Smooth muscle cell (in vitro differentiated cells): ENCODE results near the gene ZFHX3. TPM values are rescaled to one million over a fixed set of nuclear protein-coding genes. Genes with fewer than 3 reads are reported as not detected.

Experiments used
- DNase-seq: peaks from one replicate; lab custom pipeline; 2025; ENCODE audit not compliant: unreplicated experiment; lab: John Stamatoyannopoulos, UW
- H2AFZ ChIP-seq: fragments of 200-600 bp; sonication (generic); 2 replicates; pipeline ENCODE4 v1.6.0; 2016; ENCODE audit warnings: antibody characterized with exemption, low read depth, mild to moderate bottlenecking
- H3F3A ChIP-seq: fragments of 200-600 bp; sonication (generic); 2 replicates; pipeline ENCODE4 v1.6.0; 2017; ENCODE audit warnings: antibody characterized with exemption, low read depth
- H3K27ac ChIP-seq: fragments of 200-600 bp; sonication (generic); 2 replicates; pipeline ENCODE4 v1.5.1; 2016; ENCODE audit warnings: low read depth, mild to moderate bottlenecking
- H3K27me3 ChIP-seq: fragments of 200-600 bp; sonication (generic); 2 replicates; pipeline ENCODE4 v1.6.1; 2016; ENCODE audit warnings: low read depth, mild to moderate bottlenecking
- H3K36me3 ChIP-seq: fragments of 200-600 bp; sonication (generic); 2 replicates; pipeline ENCODE4 v1.5.1; 2016; ENCODE audit warnings: low read depth
- H3K4me1 ChIP-seq: fragments of 200-600 bp; sonication (generic); 2 replicates; pipeline ENCODE4 v1.5.1; 2016; ENCODE audit warnings: low read depth
- H3K4me2 ChIP-seq: fragments of 200-600 bp; sonication (generic); 2 replicates; pipeline ENCODE4 v1.6.0; 2016; ENCODE audit warnings: mild to moderate bottlenecking
- H3K4me3 ChIP-seq: fragments of 200-600 bp; sonication (generic); 2 replicates; pipeline ENCODE4 v1.5.1; 2016; ENCODE audit warnings: mild to moderate bottlenecking
- H3K79me2 ChIP-seq: fragments of 200-600 bp; sonication (generic); 2 replicates; pipeline ENCODE4 v1.6.0; 2016; ENCODE audit warnings: low read depth, mild to moderate bottlenecking
- H3K9ac ChIP-seq: fragments of 200-600 bp; sonication (generic); 2 replicates; pipeline ENCODE4 v1.6.0; 2016; ENCODE audit warnings: low read depth
- H3K9me3 ChIP-seq: fragments of 200-600 bp; sonication (generic); replicated peaks from 2 replicates; pipeline ENCODE4 v1.5.1; 2016; ENCODE audit warnings: low read depth
- H4K20me1 ChIP-seq: fragments of 200-600 bp; sonication (generic); 2 replicates; pipeline ENCODE4 v1.6.0; 2016; ENCODE audit warnings: low read depth
- WGBS: methylation state at CpG from one replicate; pipeline ENCODE4 v1.1.7; 2016; ENCODE audit warnings: low lambda C conversion rate; 5-methylcytosine and 5-hydroxymethylcytosine counted together
- polyA plus RNA-seq: library from polyadenylated mRNA; unstranded; fragments of >200 nt; fragmentation: Nextera tagmentation; extraction: Ambion mirVana; gene quantifications from 2 replicates; pipeline ENCODE4 v1.2.1, GENCODE V29; 2016
- total RNA-seq: library from RNA; depleted of rRNA; stranded (reverse); fragments of >200 nt; gene quantifications from 2 replicates; pipeline ENCODE4 v1.2.3, GENCODE V29; 2014
- TF ChIP-seq, protein P1 (sequence below): fragments of 200-600 bp; sonication (generic); IDR thresholded peaks from 2 replicates; pipeline ENCODE4 v1.5.1; 2017; ENCODE audit warnings: borderline replicate concordance, mild to moderate bottlenecking, antibody characterized with exemption; ENCODE audit not compliant: insufficient read depth, poor library complexity, severe bottlenecking

The ZFHX3 gene
- total and polyA plus RNA-seq, 2 experiments from 2014 or later: 3.1 to 9.8 TPM

DNA sequence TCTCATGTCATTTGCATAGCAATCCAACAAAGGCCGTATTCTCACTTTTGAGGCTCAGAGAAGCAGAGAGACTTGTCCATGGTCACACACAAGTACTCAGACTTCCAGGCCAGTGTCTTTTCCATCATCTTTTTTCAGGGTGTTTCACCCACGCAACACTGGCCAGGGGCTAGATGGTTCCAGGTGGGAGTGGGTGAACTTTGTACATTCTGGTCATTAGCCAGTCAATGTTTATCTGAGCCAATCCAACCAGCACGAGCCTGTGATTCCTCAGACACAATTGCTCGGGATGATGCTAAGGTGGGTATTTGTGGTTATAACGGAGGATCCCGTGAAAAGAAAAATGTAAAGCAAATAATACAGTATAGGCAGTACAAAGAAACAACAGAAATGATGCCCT is 56.3 kb downstream of the ZFHX3 start:
- Histone ChIP-seq H3K79me2 (peaks cover 78% of the 10 kb centered on the region), H3K4me2 (peak overlapping the region; percentile 73), H2AFZ (no peak overlapping the region), H3K27ac (peak overlapping the region; percentile 79), H3K9me3 (no peaks in the 10 kb centered on the region), H3K27me3 (no peaks in the 10 kb centered on the region), H3F3A (peaks cover 6% of the 10 kb centered on the region), H3K36me3 (no peaks in the 10 kb centered on the region), H4K20me1 (peaks cover 51% of the 10 kb centered on the region), H3K4me3 (no peak overlapping the region), H3K9ac (peak overlapping the region; percentile 31), H3K4me1 (peaks cover 48% of the 10 kb centered on the region)
- 64% methylated on average over 6 of the region's 6 CpGs for WGBS
- TF ChIP-seq, protein P1, sequence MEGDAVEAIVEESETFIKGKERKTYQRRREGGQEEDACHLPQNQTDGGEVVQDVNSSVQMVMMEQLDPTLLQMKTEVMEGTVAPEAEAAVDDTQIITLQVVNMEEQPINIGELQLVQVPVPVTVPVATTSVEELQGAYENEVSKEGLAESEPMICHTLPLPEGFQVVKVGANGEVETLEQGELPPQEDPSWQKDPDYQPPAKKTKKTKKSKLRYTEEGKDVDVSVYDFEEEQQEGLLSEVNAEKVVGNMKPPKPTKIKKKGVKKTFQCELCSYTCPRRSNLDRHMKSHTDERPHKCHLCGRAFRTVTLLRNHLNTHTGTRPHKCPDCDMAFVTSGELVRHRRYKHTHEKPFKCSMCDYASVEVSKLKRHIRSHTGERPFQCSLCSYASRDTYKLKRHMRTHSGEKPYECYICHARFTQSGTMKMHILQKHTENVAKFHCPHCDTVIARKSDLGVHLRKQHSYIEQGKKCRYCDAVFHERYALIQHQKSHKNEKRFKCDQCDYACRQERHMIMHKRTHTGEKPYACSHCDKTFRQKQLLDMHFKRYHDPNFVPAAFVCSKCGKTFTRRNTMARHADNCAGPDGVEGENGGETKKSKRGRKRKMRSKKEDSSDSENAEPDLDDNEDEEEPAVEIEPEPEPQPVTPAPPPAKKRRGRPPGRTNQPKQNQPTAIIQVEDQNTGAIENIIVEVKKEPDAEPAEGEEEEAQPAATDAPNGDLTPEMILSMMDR: no peak
- DNase-seq: no peak

DNA sequence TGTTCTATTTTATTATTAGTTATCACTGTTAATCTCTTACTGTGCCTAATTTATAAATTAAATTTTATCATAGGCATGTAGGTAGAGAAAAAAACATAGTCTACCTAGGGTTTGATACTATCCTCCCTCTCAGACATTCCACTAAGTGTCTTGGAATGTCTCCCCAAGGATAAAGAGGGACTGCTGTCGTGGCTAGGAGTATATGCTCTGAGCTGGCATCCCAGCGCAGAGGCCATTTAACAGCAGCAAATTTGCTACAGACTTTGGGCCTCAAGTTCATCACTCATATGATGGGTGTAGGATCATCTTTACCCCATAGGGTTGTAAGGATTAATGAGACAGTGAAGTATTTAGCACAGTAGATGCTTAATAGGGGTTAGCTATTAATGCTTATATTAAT is 56.7 kb downstream of the ZFHX3 start:
- H3F3A ChIP-seq: peaks cover 6% of the 10 kb centered on the region
- no peak overlapping the region for H3K4me3 ChIP-seq
- H3K79me2 ChIP-seq: peaks cover 78% of the 10 kb centered on the region
- H2AFZ ChIP-seq: no peak overlapping the region
- H3K36me3 ChIP-seq: no peaks in the 10 kb centered on the region
- 36% methylated on average over 2 of the region's 2 CpGs for WGBS
- H3K27me3 ChIP-seq: no peaks in the 10 kb centered on the region
- H3K9ac ChIP-seq: peak overlapping the region; percentile 31
- TF ChIP-seq, protein P1: no peak
- no peaks in the 10 kb centered on the region for H3K9me3 ChIP-seq
- H4K20me1 ChIP-seq: peaks cover 51% of the 10 kb centered on the region
- H3K27ac ChIP-seq: peak overlapping the region; percentile 79
- no peak for DNase-seq
- H3K4me2 ChIP-seq: peak overlapping the region; percentile 73
- peaks cover 48% of the 10 kb centered on the region for H3K4me1 ChIP-seq

DNA sequence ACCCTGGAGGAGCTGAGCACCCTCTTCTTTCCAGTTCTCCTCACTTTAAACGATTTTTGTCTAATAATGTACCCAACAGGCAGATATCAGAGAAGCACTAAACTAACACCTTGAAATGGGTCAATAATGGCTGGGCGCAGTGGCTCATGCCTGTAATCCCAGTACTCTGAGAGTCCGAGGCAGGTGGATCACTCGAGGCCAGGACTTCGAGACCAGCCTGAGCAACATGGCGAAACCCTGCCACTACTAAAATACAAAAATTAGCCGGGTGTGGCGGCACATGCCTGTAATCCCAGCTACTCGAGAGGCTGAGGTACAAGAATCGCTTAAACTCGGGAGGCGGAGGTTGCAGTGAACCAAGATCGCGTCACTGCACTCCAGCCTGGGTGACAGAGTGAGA is 57.4 kb downstream of the ZFHX3 start:
- DNase-seq: no peak
- Histone ChIP-seq H3K27ac (peak overlapping the region; percentile 79), H3K9ac (no peak overlapping the region), H3K4me2 (peak overlapping the region; percentile 73), H3K79me2 (peaks cover 79% of the 10 kb centered on the region), H3K36me3 (no peaks in the 10 kb centered on the region), H2AFZ (no peak overlapping the region), H3K4me1 (peaks cover 50% of the 10 kb centered on the region), H3K4me3 (no peak overlapping the region), H3K27me3 (no peaks in the 10 kb centered on the region), H3F3A (peaks cover 6% of the 10 kb centered on the region), H4K20me1 (peaks cover 52% of the 10 kb centered on the region), H3K9me3 (no peaks in the 10 kb centered on the region)
- 92% methylated on average over 14 of the region's 14 CpGs for WGBS
- TF ChIP-seq, protein P1: no peak
